K562 (cell line): ENCODE measurements around the gene OPA3. TPM values are rescaled to one million over a fixed set of nuclear protein-coding genes. Genes with fewer than 3 reads are reported as not detected.

Source experiments
- ATAC-seq: fragments of 200-7000 bp; cut with Tn5 transposase; 3 replicates; pipeline ENCODE4 v1.9.1; 2020; ENCODE audit warnings: moderate library complexity
- BruUV-seq: library from RNA; stranded (reverse); fragments of 400-500 nt; replicated peaks from 2 replicates; lab custom pipeline; 2021; lab: Mats Ljungman, UMichigan
- CTCF ChIA-PET: fragments of 300-600 bp; formaldehyde crosslinking; extraction: SDS; loops from one replicate; lab custom pipeline; 2021; ENCODE audit warnings: low intra/inter-chr PET ratio; lab: Yijun Ruan, JAX
- POLR2A ChIA-PET: fragments of 300-600, 350-650 bp; sonication (Branson Sonifier 250); formaldehyde crosslinking; extraction: SDS; loops from one replicate; lab custom pipeline; 2021; ENCODE audit warnings: antibody characterized with exemption, inconsistent platforms; lab: Yijun Ruan, JAX
- DNase-seq, 4 experiments: peaks; one replicate each; pipeline versions ENCODE4 v3.0.0 to v3.0.0-alpha.2; 2011 to 2018; ENCODE audit warnings: low spot score in 3 of 4, mixed read lengths in 3 of 4; ENCODE audit errors: extremely low read depth in 1 of 4
- FAIRE-seq: peaks from 2 replicates; lab custom pipeline; 2011; peaks lifted over from hg19 to GRCh38; lab: Jason Lieb, UNC
- H2AFZ ChIP-seq: 2 replicates; pipeline ENCODE4 v1.6.0; 2011; ENCODE audit warnings: low read depth, low read length, control low read depth, inconsistent platforms
- H3K27ac ChIP-seq: fragments of 200-600 bp; 3 replicates; pipeline ENCODE4 v1.8.0; 2011; ENCODE audit warnings: low read depth, mild to moderate bottlenecking, control low read depth, inconsistent platforms, low read length, moderate library complexity, mixed read lengths; ENCODE audit errors: extremely low read depth
- H3K27me3 ChIP-seq, 2 experiments: fragments of 300-600 bp in 1 of 2; 2 replicates in 1 of 2; 3 replicates in 1 of 2; pipeline versions ENCODE4 v1.6.0 to v1.8.0; 2011; ENCODE audit warnings: inconsistent platforms in 2 of 2, low read length in 2 of 2, mild to moderate bottlenecking in 1 of 2, mixed read lengths in 1 of 2, moderate library complexity in 1 of 2; ENCODE audit not compliant: control insufficient read depth in 2 of 2, insufficient read depth in 2 of 2
- H3K36me3 ChIP-seq: fragments of 300-600 bp; 3 replicates; pipeline ENCODE4 v1.8.0; 2011; ENCODE audit warnings: mild to moderate bottlenecking, low read length, inconsistent platforms; ENCODE audit not compliant: control insufficient read depth, insufficient read depth
- H3K4me1 ChIP-seq, 2 experiments: fragments of 200-600 bp in 1 of 2; replicated peaks in 1 of 2; 2 replicates in 1 of 2; 3 replicates in 1 of 2; pipeline versions ENCODE4 v1.5.1 to v1.8.0; 2011; ENCODE audit warnings: inconsistent platforms in 2 of 2, low read length in 2 of 2, mild to moderate bottlenecking in 1 of 2, mixed read lengths in 1 of 2, moderate library complexity in 1 of 2; ENCODE audit not compliant: control insufficient read depth in 2 of 2, insufficient read depth in 2 of 2
- H3K4me2 ChIP-seq: 2 replicates; pipeline ENCODE4 v1.6.1; 2011; ENCODE audit warnings: low read length, control low read depth, inconsistent platforms, mixed read lengths; ENCODE audit not compliant: insufficient read depth
- H3K4me3 ChIP-seq: fragments of 200-600 bp; sonication (generic), shearing (Covaris generic); 2 replicates; pipeline ENCODE4 v1.5.1; 2016; ENCODE audit warnings: control low read depth, inconsistent platforms
- H3K79me2 ChIP-seq: fragments of 200-600 bp; 3 replicates; pipeline ENCODE4 v1.8.0; 2011; ENCODE audit warnings: low read length, inconsistent platforms; ENCODE audit not compliant: control insufficient read depth, insufficient read depth
- H3K9ac ChIP-seq, 2 experiments: 2 replicates each; pipeline versions ENCODE4 v1.6.0 to v1.6.1; 2011; ENCODE audit warnings: low read depth in 2 of 2, low read length in 2 of 2, control low read depth in 1 of 2, inconsistent platforms in 1 of 2, mild to moderate bottlenecking in 1 of 2, mixed read lengths in 1 of 2; ENCODE audit not compliant: insufficient read depth in 1 of 2
- H3K9me1 ChIP-seq: one replicate; pipeline ENCODE4 v1.6.0; 2011; ENCODE audit warnings: inconsistent platforms, mild to moderate bottlenecking, low read length, moderate library complexity; ENCODE audit not compliant: control insufficient read depth, insufficient read depth
- H3K9me3 ChIP-seq: replicated peaks from 2 replicates; pipeline ENCODE4 v1.5.1; 2011; ENCODE audit warnings: low read depth, low read length, inconsistent platforms; ENCODE audit not compliant: control insufficient read depth, insufficient read depth
- H4K20me1 ChIP-seq: replicated peaks from 2 replicates; pipeline ENCODE4 v1.6.1; 2011; ENCODE audit warnings: low read length, inconsistent platforms, mixed read lengths; ENCODE audit not compliant: control insufficient read depth, insufficient read depth
- CHD2 ChIP-seq: IDR thresholded peaks from 2 replicates; pipeline ENCODE4 v1.6.1; 2011; ENCODE audit warnings: low read depth, low read length
- JUN ChIP-seq, 2 experiments: sonication (generic) in 1 of 2; formaldehyde crosslinking in 1 of 2; IDR thresholded peaks; 2 replicates each; pipeline versions ENCODE4 v1.6.1 to v1.8.0; 2012 to 2022; ENCODE audit warnings: borderline replicate concordance in 2 of 2, mild to moderate bottlenecking in 2 of 2, improper control_type of control experiment in 1 of 2, low read depth in 1 of 2, low read length in 1 of 2, missing genetic modification reagents in 1 of 2
- MYC ChIP-seq, 2 experiments: fragments of 250-450 bp in 1 of 2; sonication (Bioruptor Pico) in 1 of 2; IDR thresholded peaks; 2 replicates each; pipeline versions ENCODE4 v1.5.1 to v1.6.1; 2012 to 2021; ENCODE audit warnings: low read depth in 2 of 2, borderline replicate concordance in 1 of 2, improper control_type of control experiment in 1 of 2, low read length in 1 of 2, mild to moderate bottlenecking in 1 of 2, moderate library complexity in 1 of 2
- PRMT5 ChIP-seq: sonication (generic); formaldehyde crosslinking; IDR thresholded peaks from 2 replicates; pipeline ENCODE4 v1.5.0; 2020; ENCODE audit warnings: missing genetic modification reagents
- SMAD4 ChIP-seq: fragments of 250-450 bp; sonication (Bioruptor Pico); conservative IDR thresholded peaks from 2 replicates; pipeline ENCODE4 v1.8.0; 2021; ENCODE audit warnings: inconsistent platforms, mild to moderate bottlenecking, moderate library complexity
- TAF1 ChIP-seq: IDR thresholded peaks from 2 replicates; pipeline ENCODE4 v1.6.1; 2011; ENCODE audit warnings: mild to moderate bottlenecking, low read length, moderate library complexity; ENCODE audit not compliant: insufficient read depth, control insufficient read depth, severe bottlenecking; ENCODE audit errors: extremely low read depth
- XRCC4 ChIP-seq: IDR thresholded peaks from one replicate; pipeline ENCODE4 v1.6.1; 2011; ENCODE audit not compliant: insufficient read depth, insufficient read length; ENCODE audit errors: extremely low read depth
- ZFX ChIP-seq: sonication (generic); formaldehyde crosslinking; IDR thresholded peaks from 2 replicates; pipeline ENCODE4 v1.8.0; 2022; ENCODE audit warnings: mild to moderate bottlenecking, missing genetic modification reagents, moderate library complexity
- ZNF324 ChIP-seq: fragments of 250-450 bp; sonication (Bioruptor Pico); IDR thresholded peaks from 2 replicates; pipeline ENCODE4 v1.4.0; 2020; ENCODE audit warnings: mild to moderate bottlenecking
- ZNF551 ChIP-seq: fragments of 250-450 bp; sonication (Bioruptor Pico); IDR thresholded peaks from 2 replicates; pipeline ENCODE4 v1.5.0; 2021; ENCODE audit warnings: mild to moderate bottlenecking, moderate library complexity
- WGBS: fragments of 100-300 bp; shearing (Covaris generic); methylation state at CpG from one replicate; pipeline ENCODE4 v1.1.6; 2016; ENCODE audit warnings: low coverage, mixed read lengths; ENCODE audit not compliant: insufficient coverage; ENCODE audit errors: missing lambda C conversion rate; 5-methylcytosine and 5-hydroxymethylcytosine counted together
- in situ Hi-C: fragments of 300-500 bp; cut with MboI; formaldehyde crosslinking; loops from 4 replicates; pipeline ENCODE4 v1.15.0; 2018; ENCODE audit warnings: inconsistent platforms, mixed read lengths
- intact Hi-C: fragments of 100-400 bp; cut with micrococcal nuclease; formaldehyde crosslinking; loops from 2 replicates; pipeline ENCODE4 v1.14.2; 2022
- polyA plus RNA-seq, 8 experiments: library from polyadenylated mRNA; depleted of rRNA in 4 of 8; stranded (reverse) in 5 of 8; unstranded in 3 of 8; fragments of >200 nt; fragmentation: Nextera tagmentation in 2 of 8; fragmentation: Illumina TruSeq in 1 of 8; extraction: Ambion mirVana in 2 of 8; extraction: Trizol in 1 of 8; gene quantifications; 2 replicates each; pipeline versions ENCODE4 v1.2.1 to v1.2.3, GENCODE V29; 2011 to 2014; ENCODE audit warnings: inconsistent platforms in 1 of 8, missing spikeins in 1 of 8
- total RNA-seq, 7 experiments: library from RNA; depleted of rRNA in 6 of 7; stranded (reverse); fragments of >200 nt in 6 of 7; fragmentation: Illumina TruSeq in 2 of 7; extraction: Trizol in 2 of 7; gene quantifications; 2 replicates each; pipeline versions ENCODE4 v1.2.1 to v1.2.3, GENCODE V29; 2011 to 2021; ENCODE audit warnings: low replicate concordance in 1 of 7
- TF ChIP-seq, protein P1 (sequence below), 2 experiments: fragments of 450-650 bp in 1 of 2; sonication (generic) in 1 of 2; formaldehyde crosslinking; conservative IDR thresholded peaks; 2 replicates each; pipeline versions ENCODE4 v1.4.0 to v1.8.1; 2020 to 2022; ENCODE audit warnings: mild to moderate bottlenecking in 1 of 2, missing genetic modification reagents in 1 of 2

OPA3 gene
- total and polyA plus RNA-seq, 9 of the 15 experiments (the other 6 are each of a cell fraction or from before 2014, with no cell fraction given): 1.4 to 18.8 (median 9.0) TPM

DNA sequence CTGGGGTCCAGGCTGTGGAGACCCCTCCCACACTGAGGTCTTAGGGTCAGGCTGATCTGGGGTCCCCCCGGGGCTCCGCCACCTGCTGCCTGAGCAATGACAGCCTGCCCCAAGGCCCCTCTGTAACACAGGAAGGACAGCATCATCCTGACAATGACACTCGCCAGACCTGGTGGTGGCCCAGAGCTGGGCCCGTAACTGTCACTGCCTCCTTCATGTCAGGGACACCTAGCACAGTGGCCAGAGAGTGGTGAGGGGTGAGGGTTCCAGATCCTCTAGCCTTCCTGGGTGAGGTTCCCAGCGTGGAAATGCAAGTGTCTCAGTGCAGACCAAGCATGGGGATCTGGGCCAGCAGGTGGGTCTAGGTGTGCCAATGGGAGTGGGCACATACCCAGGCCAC is 27.8 kb downstream of the OPA3 start:
- H3K27ac ChIP-seq: no peak overlapping the region
- in situ Hi-C loops: loop anchor here (5.0 kb wide), 1 partner anchor 35 kb away; no protein-coding TSS in a partner anchor
- no peak for FAIRE-seq

GRCh38 chr19:45554481-45554880 is 30.1 kb downstream of the OPA3 start:
- Histone ChIP-seq H3K4me3 (no peak overlapping the region), H3K9me3 (no peaks in the 10 kb centered on the region), H3K79me2 (peaks cover 6% of the 10 kb centered on the region; the same call in 2 of the 3 replicates), H3K36me3 (peaks cover 12% of the 10 kb centered on the region; the same call in 2 of the 3 replicates), H3K27me3 (no peaks in the 10 kb centered on the region), H3K4me2 (no peak overlapping the region), H3K27ac (no peak overlapping the region), H2AFZ (no peak overlapping the region), H3K9ac (no peak overlapping the region), H3K9me1 (no peaks in the 10 kb centered on the region), H4K20me1 (no peaks in the 10 kb centered on the region), H3K4me1 (peaks cover 0 to 22% of the 10 kb centered on the region in 2 experiments; a peak in 2 of 5 replicates)
- POLR2A ChIA-PET: interaction anchor here (0.6 to 1.0 kb wide), 3 partner anchors 9 to 29 kb away, joined by 3 read pairs; no protein-coding TSS in a partner anchor
- CTCF ChIA-PET: no interaction called here
- no peak for DNase-seq
- no TSS peak for BruUV-seq
- ATAC-seq: no peak
- intact Hi-C loops (no loop called here), in situ Hi-C loops (no loop called here)
- 90% methylated on average over 1 of the region's 1 CpG for WGBS
- no peak for FAIRE-seq
- TF ChIP-seq MYC (IDR thresholded peaks at IDR 0.05; ENCODE audit: low read depth, low read length) (no peak), MYC (CRISPR knock-in tag; IDR thresholded peaks at IDR 0.05; ENCODE audit: borderline replicate concordance, low read depth) (no peak), SMAD4 (no peak), ZNF324 (CRISPR knock-in tag) (no peak), ZFX (CRISPR knock-in tag) (no peak), TAF1 (no peak), PRMT5 (CRISPR knock-in tag) (no peak), XRCC4 (no peak)

More for the DNA sequence above, 27.8 kb downstream of the OPA3 start:
- CTCF ChIA-PET: no interaction called here
- Histone ChIP-seq H3K9ac (peak overlapping the region in 1 of 2 experiments; percentile 71; a peak in 2 of 4 replicates), H3K4me2 (no peak overlapping the region), H4K20me1 (no peaks in the 10 kb centered on the region), H3K9me3 (no peaks in the 10 kb centered on the region), H3K79me2 (peaks cover 9% of the 10 kb centered on the region), H3K36me3 (peaks cover 19% of the 10 kb centered on the region; the same call in 2 of the 3 replicates), H3K27me3 (no peaks in the 10 kb centered on the region), H2AFZ (no peak overlapping the region), H3K9me1 (no peaks in the 10 kb centered on the region), H3K4me3 (no peak overlapping the region), H3K4me1 (peaks cover 0 to 22% of the 10 kb centered on the region in 2 experiments; a peak in 2 of 5 replicates)
- BruUV-seq: no TSS peak
- no peak for ATAC-seq
- WGBS: 86% methylated on average over 5 of the region's 5 CpGs
- POLR2A ChIA-PET: interaction anchor here (0.7 to 1.4 kb wide), 3 partner anchors 10 to 861 kb away, joined by 3 to 5 read pairs (median 4); no protein-coding TSS in a partner anchor
- TF ChIP-seq ZNF551 (no peak), CHD2 (no peak), JUN (IDR thresholded peaks at IDR 0.05; ENCODE audit: borderline replicate concordance, low read depth, low read length) (no peak), JUN (CRISPR knock-in tag; IDR thresholded peaks at IDR 0.05; ENCODE audit: borderline replicate concordance) (0 out of 2 replicates have a peak, but pooled peaks have one; percentile 17)
- TF ChIP-seq, protein P1, sequence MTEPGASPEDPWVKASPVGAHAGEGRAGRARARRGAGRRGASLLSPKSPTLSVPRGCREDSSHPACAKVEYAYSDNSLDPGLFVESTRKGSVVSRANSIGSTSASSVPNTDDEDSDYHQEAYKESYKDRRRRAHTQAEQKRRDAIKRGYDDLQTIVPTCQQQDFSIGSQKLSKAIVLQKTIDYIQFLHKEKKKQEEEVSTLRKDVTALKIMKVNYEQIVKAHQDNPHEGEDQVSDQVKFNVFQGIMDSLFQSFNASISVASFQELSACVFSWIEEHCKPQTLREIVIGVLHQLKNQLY (CRISPR knock-in tag; conservative IDR thresholded peaks at IDR 0.05): no peak
- intact Hi-C loops: loop anchor here (5.0 kb wide), 1 partner anchor 130 kb away; no protein-coding TSS in a partner anchor
- DNase-seq: peak in 1 of 4 experiments; percentile 6
